Stimulated activated CD4-positive, alpha-beta T cell treated with anti-CD3 and anti-CD28 coated beads, TNF-alpha, amount 100 ng/mL, for 24 hours (primary cell): Measurements from ENCODE around the gene CCSAP.
"Not testable (repeated sequence)": the region's sequence is repeated elsewhere in the genome, so short reads cannot be mapped to it uniquely, and the experiment has no call there.

Experiments used
- DNase-seq, 3 experiments: peaks; one replicate each; pipeline ENCODE4 v3.0.0-alpha.2; 2020; ENCODE audit warnings: low read depth in 3 of 3

The CCSAP gene

DNA sequence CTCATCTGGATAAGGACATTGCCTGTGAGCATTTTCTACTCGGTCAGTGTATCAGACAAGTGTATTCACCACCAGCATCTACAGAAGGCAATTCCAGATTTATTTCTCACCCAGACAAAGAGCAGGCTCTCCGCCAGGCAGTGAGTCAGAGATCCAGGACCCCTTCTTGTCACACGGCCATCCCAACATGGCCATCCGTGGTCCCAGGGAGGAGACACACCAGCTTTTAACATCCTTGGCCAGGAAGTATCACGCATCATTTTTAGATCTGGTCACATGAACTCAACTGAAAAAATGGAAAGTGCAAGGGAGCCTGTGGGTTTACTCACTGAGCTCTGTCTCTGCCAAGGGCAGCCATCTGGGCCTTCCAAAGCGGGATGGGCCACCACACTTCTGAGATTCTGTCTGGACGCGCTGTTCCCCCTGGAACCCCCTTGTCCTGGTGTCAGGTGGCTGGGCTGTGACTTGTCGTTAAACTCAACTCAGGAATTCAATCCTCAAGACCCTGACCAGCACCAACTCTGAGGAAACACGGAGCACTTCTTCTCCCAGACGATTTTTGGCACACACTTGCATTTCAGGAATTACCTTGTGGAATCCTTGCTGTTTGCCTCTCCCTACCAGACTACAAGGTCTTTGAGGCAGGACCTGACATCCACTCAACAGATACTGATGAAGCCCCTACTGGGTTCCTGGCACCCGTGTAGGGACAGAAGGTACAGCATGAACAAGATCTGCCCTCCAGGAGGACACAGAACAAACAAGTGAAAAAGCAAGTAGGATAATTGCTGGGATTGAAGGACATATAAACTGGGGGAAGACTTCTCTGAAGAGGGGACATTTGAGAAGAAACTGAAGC, 21.6 kb upstream of the CCSAP start:
- DNase-seq, result no peak

DNA sequence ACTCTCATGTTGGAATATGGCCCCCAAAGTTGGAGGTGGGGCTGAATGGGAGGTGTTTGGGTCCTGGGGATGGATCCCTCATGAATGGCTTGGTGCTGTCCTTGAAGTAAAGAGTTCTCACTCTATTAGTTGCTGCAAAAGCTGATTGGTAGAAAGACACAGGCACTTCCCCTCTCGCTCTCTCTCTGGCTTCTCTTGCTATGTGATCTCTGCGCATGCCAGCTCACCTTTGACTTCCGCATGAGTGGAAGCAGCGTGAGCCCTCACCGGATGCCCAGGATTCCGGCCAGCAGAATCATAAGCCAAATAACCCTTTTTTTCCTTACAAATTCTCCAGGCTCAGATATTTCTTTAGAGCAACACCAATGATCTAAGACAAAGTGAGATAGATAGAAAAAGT, 20.9 kb upstream of the CCSAP start:
- no peak for DNase-seq

GRCh38 chr1:229360420-229360819, 17.6 kb upstream of the CCSAP start:
- no peak for DNase-seq

DNA sequence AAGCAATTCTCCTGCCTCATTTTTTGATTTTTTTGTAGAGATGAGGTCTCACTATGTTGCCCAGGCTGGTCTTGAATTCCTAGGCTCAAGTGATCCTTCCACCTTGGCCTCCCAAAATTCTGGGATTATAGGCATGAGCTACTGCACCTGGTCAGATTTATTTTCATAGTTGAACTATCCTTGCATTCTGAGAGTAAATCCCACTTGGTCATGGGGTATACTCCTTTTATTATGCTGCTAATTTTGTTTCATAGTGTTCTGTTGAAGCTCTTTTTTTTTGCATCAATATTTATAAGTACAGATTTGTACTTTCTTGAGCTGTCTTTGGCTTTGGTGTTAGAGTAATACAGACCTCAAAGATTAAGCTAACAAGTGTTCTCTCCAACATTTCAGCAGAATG, 12.8 kb upstream of the CCSAP start:
- no peak for DNase-seq

DNA sequence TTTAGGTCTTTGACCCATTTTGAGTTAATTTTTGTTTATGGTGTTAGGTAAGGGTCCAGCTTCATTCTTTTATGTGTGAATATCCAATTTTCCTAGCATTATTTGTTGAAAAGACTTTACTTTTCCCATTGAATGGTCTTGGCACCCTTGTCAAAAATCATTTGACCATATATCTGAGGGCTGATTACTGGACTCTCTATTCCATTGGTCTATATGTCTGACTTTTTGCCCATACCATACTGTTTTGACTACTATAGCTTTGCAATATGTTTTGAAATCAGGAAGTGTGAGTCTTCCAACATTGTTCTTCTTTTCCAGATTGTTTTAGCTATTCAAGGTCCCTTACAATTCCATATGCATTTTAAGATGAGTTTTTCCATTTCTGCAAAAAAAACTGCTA, 11.4 kb upstream of the CCSAP start:
- no peak for DNase-seq

DNA sequence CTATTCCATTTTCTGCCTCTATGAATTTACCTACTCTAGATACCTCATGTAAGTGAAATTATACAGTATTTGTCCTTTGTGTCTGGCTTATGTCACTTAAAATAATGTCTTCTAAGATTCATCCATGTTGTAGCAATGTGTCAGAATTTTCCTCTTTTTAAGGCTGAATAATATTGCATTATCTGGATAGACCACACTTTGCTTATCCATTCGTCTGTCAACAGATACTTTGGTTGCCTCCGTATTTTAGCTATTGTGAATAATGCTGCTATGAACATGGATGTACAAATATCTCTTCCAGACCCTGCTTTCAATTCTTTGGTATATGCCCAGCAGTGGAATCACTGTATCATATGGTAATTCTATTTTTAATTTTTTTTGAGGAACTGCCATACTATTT, 10.1 kb upstream of the CCSAP start:
- no peak for DNase-seq

DNA sequence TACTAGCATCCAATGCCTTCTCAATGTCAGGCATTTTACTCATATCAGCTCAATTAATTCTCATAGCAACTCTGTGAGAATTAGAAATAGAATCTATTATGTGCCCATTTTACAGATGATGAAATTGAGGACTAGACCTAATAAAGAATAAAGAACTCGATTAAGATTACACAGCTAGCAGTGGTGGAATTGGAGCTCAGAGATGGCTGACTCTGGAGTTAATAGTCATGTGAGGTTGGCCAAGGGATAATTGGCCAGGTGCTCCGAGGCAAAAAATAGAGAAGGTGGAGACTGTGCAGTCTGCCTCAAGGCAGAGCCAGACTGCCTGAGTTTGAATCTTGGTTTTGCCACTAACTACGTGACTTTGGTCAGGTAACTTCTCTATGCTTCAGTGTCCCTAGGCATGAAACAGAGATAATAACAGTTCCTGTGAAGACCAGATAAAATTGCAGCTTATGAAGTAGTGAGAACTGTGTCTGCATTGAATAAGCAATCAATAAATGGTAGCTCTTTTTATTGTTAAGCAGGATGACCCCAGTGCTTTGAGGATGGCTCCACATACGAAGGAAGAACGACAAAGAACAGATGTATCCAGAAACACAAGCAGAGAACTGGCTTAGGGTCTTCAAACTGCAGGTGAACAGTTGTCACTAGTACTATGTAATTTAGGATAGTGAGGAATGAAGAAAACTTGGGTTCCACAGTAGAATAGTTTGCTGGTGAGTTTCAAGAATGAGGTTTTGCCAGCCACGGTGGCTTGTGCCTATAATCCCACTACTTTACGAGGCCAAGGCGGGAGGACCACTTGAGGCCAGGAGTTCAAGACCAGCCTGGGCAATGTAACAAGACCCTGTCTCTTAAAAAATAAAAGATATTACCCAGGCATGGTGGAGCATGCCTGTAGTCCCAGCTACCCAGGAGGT, 6.9 kb upstream of the CCSAP start:
- DNase-seq, result no peak

- DNase-seq, result no peak
These were observed 4.7 kb upstream of the CCSAP start for GRCh38 chr1:229347528-229347927.

DNA sequence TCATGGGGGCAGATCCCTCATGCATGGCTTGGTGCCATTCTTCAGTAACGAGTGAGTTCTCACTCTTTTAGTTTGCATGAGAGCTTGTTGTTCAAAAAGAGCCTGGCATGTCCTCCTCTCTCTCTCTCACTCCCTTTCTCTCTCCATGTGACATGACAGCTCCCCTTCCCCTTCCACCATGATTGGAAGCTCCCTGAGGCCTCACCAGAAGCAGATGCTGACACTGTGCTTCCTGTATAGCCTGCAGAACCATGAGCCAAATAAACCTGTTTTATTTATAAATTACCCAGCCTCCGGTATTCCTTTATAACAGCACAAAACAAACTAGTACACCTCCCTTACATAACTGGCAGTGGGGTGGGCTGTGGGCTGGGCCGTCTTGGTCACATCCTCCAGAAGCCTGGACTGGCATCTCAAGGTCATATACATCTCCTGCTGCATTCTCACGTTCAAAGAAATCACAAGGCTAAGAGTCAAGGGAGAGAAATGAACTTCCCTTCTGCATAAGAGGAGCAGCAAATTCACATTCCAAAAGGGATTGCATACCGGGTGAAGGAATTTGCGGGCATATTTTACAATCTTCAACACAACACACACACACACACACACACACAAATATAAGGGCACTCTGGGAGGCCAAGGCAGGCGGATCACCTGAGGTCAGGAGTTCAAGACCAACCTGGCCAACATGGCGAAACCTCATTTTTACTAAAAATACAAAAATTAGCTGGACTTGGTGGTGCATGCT, 2.3 kb upstream of the CCSAP start:
- DNase-seq, result no peak

GRCh38 chr1:229344139-229344538, 1.3 kb upstream of the CCSAP start:
- no peak for DNase-seq

GRCh38 chr1:229341774-229342655, 832 bp downstream of the CCSAP start:
- peak; percentile 46 to 74 (median 55) for DNase-seq

GRCh38 chr1:229340496-229340895, 2.4 kb downstream of the CCSAP start:
- DNase-seq, result no peak

DNA sequence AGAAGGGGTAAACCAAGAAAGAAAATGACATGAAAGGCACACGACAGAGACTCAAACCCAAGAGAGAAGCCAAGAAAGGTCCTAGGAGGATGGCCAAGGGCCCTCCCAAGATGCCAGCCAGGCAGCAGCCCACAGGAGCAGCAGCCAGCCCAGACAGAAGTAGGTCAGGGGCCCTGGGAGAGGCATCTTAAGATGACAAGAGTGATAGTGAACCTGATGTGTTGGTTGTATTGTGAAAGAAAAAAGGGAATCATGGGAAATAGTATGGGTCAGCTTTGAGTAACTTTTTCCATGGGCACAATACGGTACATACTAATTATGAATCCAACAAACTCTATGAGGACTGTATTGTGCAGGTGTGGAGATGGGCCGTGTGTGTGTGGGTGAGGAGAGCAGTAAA, 3.3 kb downstream of the CCSAP start:
- DNase-seq, result no peak

GRCh38 chr1:229339086-229339485, 3.8 kb downstream of the CCSAP start:
- no peak for DNase-seq

DNA sequence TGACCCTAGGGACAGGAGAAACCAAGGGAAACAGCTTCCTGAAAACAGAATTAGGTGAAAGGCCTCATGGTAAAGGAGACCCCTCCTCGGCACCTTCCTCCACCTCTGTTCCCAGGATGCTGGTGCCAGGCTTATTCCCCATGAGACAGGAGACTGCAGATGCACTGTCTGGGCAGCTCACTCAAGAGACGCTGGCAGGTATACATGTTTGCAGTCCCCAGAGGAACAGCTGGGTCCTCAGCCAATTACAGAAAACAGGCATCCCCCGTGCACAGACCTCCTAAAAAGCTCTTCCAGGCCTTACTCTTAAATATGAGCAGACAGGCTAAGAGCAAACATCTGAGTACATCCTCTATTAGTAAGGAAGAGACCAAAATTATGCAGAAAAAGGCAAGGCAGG, 6.5 kb downstream of the CCSAP start:
- no peak for DNase-seq

DNA sequence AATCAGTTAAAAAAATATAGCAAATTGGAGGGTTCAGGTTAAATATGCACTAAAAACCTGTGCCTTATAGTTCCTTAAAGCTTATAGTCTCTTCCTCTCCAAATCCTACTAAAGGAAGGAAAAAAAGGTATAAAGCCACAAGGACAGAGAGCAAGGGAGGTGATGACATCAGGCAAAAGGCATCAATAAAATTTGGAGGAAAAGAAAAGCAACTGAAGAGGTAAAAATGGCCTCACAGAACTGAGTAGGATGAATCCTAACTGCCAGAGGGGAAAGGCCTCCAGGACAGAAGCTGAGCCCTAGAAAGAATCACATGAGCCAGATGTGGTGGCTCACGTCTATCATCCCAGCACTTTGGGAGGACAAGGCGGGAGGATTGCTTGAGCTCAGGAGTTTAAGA, 8.1 kb downstream of the CCSAP start:
- no peak for DNase-seq

DNA sequence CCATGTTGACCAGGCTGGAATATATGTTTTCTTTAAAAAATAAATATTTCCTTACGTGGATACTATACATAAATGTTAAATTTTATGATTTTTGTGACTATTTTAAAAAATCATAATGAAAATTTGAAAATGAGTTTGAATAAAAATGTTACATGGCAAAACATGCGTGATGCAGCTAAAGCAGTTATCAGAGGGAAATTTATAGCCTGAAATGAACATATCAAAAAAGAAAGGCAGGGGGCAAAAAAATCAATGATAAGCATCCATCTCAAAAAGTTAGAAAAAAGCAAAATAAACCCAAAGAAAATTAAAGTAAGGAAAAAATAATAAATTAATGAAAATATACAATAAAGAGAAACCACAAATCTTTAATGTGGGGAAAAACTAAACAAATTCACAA, 8.6 kb downstream of the CCSAP start:
- no peak for DNase-seq

DNA sequence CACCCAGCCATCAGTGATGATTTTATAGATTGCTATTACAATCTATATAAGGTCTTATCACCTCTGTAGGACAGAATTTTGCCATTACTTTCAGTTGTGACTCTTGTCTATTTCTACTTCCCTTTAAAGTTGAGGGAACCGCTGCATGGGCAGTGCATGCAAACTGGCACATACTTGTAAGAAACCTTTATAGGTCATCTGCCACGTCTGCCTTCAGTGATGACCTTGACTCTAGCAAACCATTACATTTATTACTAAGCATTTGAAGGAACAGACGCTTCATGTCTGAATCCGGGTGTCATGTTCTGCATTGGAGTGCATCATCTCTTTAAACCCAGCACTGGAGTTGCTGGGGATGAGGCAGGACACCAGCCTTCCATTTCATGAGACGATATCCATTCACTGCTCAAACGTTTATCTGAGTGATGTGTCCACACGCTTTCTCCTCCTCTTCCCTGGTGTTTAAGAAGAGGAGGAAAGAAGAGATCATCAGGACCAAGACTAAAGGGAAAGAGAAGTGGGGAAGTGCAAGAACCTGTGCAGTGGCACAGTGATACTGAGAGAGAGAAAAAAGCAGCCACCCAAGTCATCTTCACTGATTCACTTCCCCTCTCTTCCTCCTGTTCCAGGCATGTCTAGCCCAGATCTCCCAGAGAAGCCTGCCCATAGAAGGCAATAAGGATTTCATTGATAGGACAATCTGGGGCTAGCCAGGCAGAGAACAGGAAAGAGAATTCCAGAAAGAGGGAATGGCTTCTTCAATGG, 14.1 kb downstream of the CCSAP start:
- no peak for DNase-seq

DNA sequence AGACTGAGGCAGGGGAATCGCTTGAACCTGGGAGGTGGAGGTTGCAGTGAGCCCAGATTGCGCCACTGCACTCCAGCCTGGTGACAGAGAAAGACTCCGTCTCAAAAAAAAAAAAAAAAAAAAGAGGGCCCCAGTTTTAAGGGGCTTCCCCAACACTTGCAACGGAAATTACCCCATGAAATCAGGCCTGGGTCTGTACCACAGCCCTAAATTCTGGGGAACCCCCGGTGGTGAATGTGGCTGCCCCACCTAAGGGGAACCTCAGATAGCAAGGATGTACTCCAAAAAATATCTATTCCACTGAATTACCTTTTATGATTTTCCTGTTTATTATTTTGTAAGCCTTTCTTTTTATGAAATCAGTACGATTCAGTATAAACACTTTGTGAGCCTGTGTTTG, 15.1 kb downstream of the CCSAP start:
- not testable (repeated sequence) for DNase-seq

- no peak for DNase-seq
These were observed 16.2 kb downstream of the CCSAP start for GRCh38 chr1:229326601-229327000.
